ENCODE measurements around the gene PPP1R9B. TPM values are rescaled to one million over a fixed set of nuclear protein-coding genes. Genes with fewer than 3 reads are reported as not detected.

PPP1R9B gene
- polyA plus RNA-seq, 1 donor: 30.7 TPM

GRCh38 chr17:50194140-50194933 lies 43.9 kb upstream of the PPP1R9B start:
- whole genome bisulfite sequencing (ENCODE audit: insufficient coverage, low lambda C conversion rate): no CpG with 5 or more reads among the region's 25 CpGs
- Histone ChIP-seq H3K36me3 (ENCODE audit: control insufficient read depth, insufficient read depth, low read length) (peaks cover 90% of the 10 kb centered on the region), H3K4me3 (ENCODE audit: low read length) (no peak overlapping the region), H3K4me1 (ENCODE audit: control insufficient read depth, insufficient read depth, low read length) (peaks cover 3% of the 10 kb centered on the region), H3K9me3 (ENCODE audit: control insufficient read depth, low read depth, low read length) (no peaks in the 10 kb centered on the region), H3K27ac (ENCODE audit: low read length) (no peak overlapping the region), H3K27me3 (ENCODE audit: control insufficient read depth, insufficient read depth, low read length) (no peaks in the 10 kb centered on the region)
- DNase-seq: no peak

- H3K27ac ChIP-seq (ENCODE audit: low read length): no peak overlapping the region
- peaks cover 97% of the 10 kb centered on the region for H3K36me3 ChIP-seq (ENCODE audit: control insufficient read depth, insufficient read depth, low read length)
- H3K4me3 ChIP-seq (ENCODE audit: low read length): no peak overlapping the region
- H3K9me3 ChIP-seq (ENCODE audit: control insufficient read depth, low read depth, low read length): no peaks in the 10 kb centered on the region
- DNase-seq: no peak
- no CpG with 5 or more reads among the region's 16 CpGs for WGBS (ENCODE audit: insufficient coverage, low lambda C conversion rate)
- H3K4me1 ChIP-seq (ENCODE audit: control insufficient read depth, insufficient read depth, low read length): no peaks in the 10 kb centered on the region
- H3K27me3 ChIP-seq (ENCODE audit: control insufficient read depth, insufficient read depth, low read length): no peaks in the 10 kb centered on the region
Observed at GRCh38 chr17:50192618-50193291, 42.3 kb upstream of the PPP1R9B start.

- Histone ChIP-seq H3K27me3 (ENCODE audit: control insufficient read depth, insufficient read depth, low read length) (no peaks in the 10 kb centered on the region), H3K9me3 (ENCODE audit: control insufficient read depth, low read depth, low read length) (no peaks in the 10 kb centered on the region), H3K27ac (ENCODE audit: low read length) (no peak overlapping the region), H3K4me3 (ENCODE audit: low read length) (no peak overlapping the region), H3K36me3 (ENCODE audit: control insufficient read depth, insufficient read depth, low read length) (peaks cover 97% of the 10 kb centered on the region), H3K4me1 (ENCODE audit: control insufficient read depth, insufficient read depth, low read length) (no peaks in the 10 kb centered on the region)
- WGBS (ENCODE audit: insufficient coverage, low lambda C conversion rate): no CpG with 5 or more reads among the region's 4 CpGs
- DNase-seq: no peak
Observed at GRCh38 chr17:50192144-50192617, 41.7 kb upstream of the PPP1R9B start.

DNA sequence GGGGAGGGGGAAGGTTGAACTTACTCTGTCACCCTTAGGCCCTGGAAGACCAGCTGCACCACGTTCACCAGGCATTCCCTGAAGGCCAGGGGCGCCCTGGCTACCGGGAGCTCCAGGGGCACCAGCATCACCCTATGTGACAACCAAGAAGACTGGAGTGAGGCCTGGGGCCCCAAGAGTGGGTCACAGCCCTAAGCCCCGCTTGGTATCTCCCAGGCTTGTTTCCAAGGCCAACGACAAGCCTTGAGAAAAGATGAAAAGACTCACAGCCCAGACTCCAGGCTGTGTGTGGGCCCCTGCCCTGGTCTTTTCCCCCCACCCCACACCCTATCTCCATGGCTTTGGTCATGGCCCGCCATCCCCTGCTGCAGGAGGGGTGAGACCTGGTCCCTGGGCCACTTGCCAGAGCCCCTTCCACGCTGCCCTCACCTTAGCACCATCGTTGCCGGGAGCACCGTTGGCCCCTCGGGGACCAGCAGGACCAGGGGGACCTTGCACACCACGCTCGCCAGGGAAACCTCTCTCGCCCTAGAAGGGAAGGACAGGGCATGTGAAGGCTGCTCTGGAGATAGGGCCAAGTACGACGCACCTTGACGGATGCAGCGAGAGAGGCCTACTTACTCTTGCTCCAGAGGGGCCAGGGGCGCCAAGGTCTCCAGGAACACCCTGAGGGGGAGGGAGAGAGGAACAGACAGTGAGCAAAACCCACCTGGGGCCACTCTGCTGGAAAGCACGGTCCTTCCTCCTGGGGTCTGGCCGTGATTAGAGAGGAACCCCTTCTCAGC lies 41.1 kb upstream of the PPP1R9B start:
- Histone ChIP-seq H3K27ac (ENCODE audit: low read length) (no peak overlapping the region), H3K4me1 (ENCODE audit: control insufficient read depth, insufficient read depth, low read length) (no peaks in the 10 kb centered on the region), H3K4me3 (ENCODE audit: low read length) (no peak overlapping the region), H3K9me3 (ENCODE audit: control insufficient read depth, low read depth, low read length) (no peaks in the 10 kb centered on the region), H3K36me3 (ENCODE audit: control insufficient read depth, insufficient read depth, low read length) (peaks cover 96% of the 10 kb centered on the region), H3K27me3 (ENCODE audit: control insufficient read depth, insufficient read depth, low read length) (no peaks in the 10 kb centered on the region)
- DNase-seq: no peak
- no CpG with 5 or more reads among the region's 21 CpGs for WGBS (ENCODE audit: insufficient coverage, low lambda C conversion rate)

GRCh38 chr17:50190603-50191358 lies 40.3 kb upstream of the PPP1R9B start:
- no peak for DNase-seq
- Histone ChIP-seq H3K4me3 (ENCODE audit: low read length) (no peak overlapping the region), H3K4me1 (ENCODE audit: control insufficient read depth, insufficient read depth, low read length) (no peaks in the 10 kb centered on the region), H3K36me3 (ENCODE audit: control insufficient read depth, insufficient read depth, low read length) (peaks cover 96% of the 10 kb centered on the region), H3K27ac (ENCODE audit: low read length) (no peak overlapping the region), H3K9me3 (ENCODE audit: control insufficient read depth, low read depth, low read length) (no peaks in the 10 kb centered on the region), H3K27me3 (ENCODE audit: control insufficient read depth, insufficient read depth, low read length) (no peaks in the 10 kb centered on the region)
- WGBS (ENCODE audit: insufficient coverage, low lambda C conversion rate): 83% methylated on average over 1 of the region's 8 CpGs

- H3K4me1 ChIP-seq (ENCODE audit: control insufficient read depth, insufficient read depth, low read length): no peaks in the 10 kb centered on the region
- H3K36me3 ChIP-seq (ENCODE audit: control insufficient read depth, insufficient read depth, low read length): peaks cover 94% of the 10 kb centered on the region
- H3K4me3 ChIP-seq (ENCODE audit: low read length): no peak overlapping the region
- no CpG with 5 or more reads among the region's 8 CpGs for WGBS (ENCODE audit: insufficient coverage, low lambda C conversion rate)
- no peak overlapping the region for H3K27ac ChIP-seq (ENCODE audit: low read length)
- H3K9me3 ChIP-seq (ENCODE audit: control insufficient read depth, low read depth, low read length): peaks cover 1% of the 10 kb centered on the region
- no peak for DNase-seq
- H3K27me3 ChIP-seq (ENCODE audit: control insufficient read depth, insufficient read depth, low read length): no peaks in the 10 kb centered on the region
Observed at GRCh38 chr17:50190293-50190602, 39.8 kb upstream of the PPP1R9B start.

GRCh38 chr17:50189550-50190292 lies 39.2 kb upstream of the PPP1R9B start:
- no peak for DNase-seq
- peaks cover 89% of the 10 kb centered on the region for H3K36me3 ChIP-seq (ENCODE audit: control insufficient read depth, insufficient read depth, low read length)
- no CpG with 5 or more reads among the region's 20 CpGs for WGBS (ENCODE audit: insufficient coverage, low lambda C conversion rate)

GRCh38 chr17:50188921-50189549 lies 38.6 kb upstream of the PPP1R9B start:
- H3K4me1 ChIP-seq (ENCODE audit: control insufficient read depth, insufficient read depth, low read length): no peaks in the 10 kb centered on the region
- H3K27ac ChIP-seq (ENCODE audit: low read length): no peak overlapping the region
- DNase-seq: no peak
- no peaks in the 10 kb centered on the region for H3K27me3 ChIP-seq (ENCODE audit: control insufficient read depth, insufficient read depth, low read length)
- peaks cover 4% of the 10 kb centered on the region for H3K9me3 ChIP-seq (ENCODE audit: control insufficient read depth, low read depth, low read length)
- H3K36me3 ChIP-seq (ENCODE audit: control insufficient read depth, insufficient read depth, low read length): peaks cover 82% of the 10 kb centered on the region
- H3K4me3 ChIP-seq (ENCODE audit: low read length): no peak overlapping the region
- no CpG with 5 or more reads among the region's 11 CpGs for WGBS (ENCODE audit: insufficient coverage, low lambda C conversion rate)

More at GRCh38 chr17:50189550-50190292, 39.2 kb upstream of the PPP1R9B start:
- H3K4me1 ChIP-seq (ENCODE audit: control insufficient read depth, insufficient read depth, low read length): no peaks in the 10 kb centered on the region
- no peak overlapping the region for H3K27ac ChIP-seq (ENCODE audit: low read length)
- H3K9me3 ChIP-seq (ENCODE audit: control insufficient read depth, low read depth, low read length): peaks cover 4% of the 10 kb centered on the region
- H3K27me3 ChIP-seq (ENCODE audit: control insufficient read depth, insufficient read depth, low read length): no peaks in the 10 kb centered on the region
- no peak overlapping the region for H3K4me3 ChIP-seq (ENCODE audit: low read length)

- H3K36me3 ChIP-seq (ENCODE audit: control insufficient read depth, insufficient read depth, low read length): peaks cover 77% of the 10 kb centered on the region
Observed at GRCh38 chr17:50188531-50188920, 38.0 kb upstream of the PPP1R9B start.

More at GRCh38 chr17:50188531-50188920, 38.0 kb upstream of the PPP1R9B start:
- Histone ChIP-seq H3K9me3 (ENCODE audit: control insufficient read depth, low read depth, low read length) (peaks cover 4% of the 10 kb centered on the region), H3K4me3 (ENCODE audit: low read length) (no peak overlapping the region), H3K4me1 (ENCODE audit: control insufficient read depth, insufficient read depth, low read length) (no peaks in the 10 kb centered on the region), H3K27ac (ENCODE audit: low read length) (no peak overlapping the region), H3K27me3 (ENCODE audit: control insufficient read depth, insufficient read depth, low read length) (no peaks in the 10 kb centered on the region)
- WGBS (ENCODE audit: insufficient coverage, low lambda C conversion rate): no CpG with 5 or more reads among the region's 13 CpGs
- DNase-seq: no peak
